Prostate gland (tissue), 2 donors: Measurements from ENCODE around the gene NCOA3.

Experiments used
- POLR2A ChIP-seq: fragments of 450-650 bp; IDR thresholded peaks from one replicate; pipeline ENCODE4 v1.6.1; 2016; ENCODE audit warnings: antibody characterized with exemption, mild to moderate bottlenecking
- POLR2AphosphoS5 ChIP-seq: sonication (generic); formaldehyde crosslinking; IDR thresholded peaks from one replicate; pipeline ENCODE4 v1.6.1; 2017; ENCODE audit warnings: antibody characterized with exemption
- TF ChIP-seq, protein P1 (sequence below), 4 experiments: fragments of 200-600 bp in 2 of 4; fragments of 450-650 bp in 2 of 4; sonication (generic) in 2 of 4; IDR thresholded peaks; 1 replicate in 3 of 4; 2 replicates in 1 of 4; pipeline ENCODE4 v1.5.1; 2016 to 2019; ENCODE audit warnings: antibody characterized with exemption in 4 of 4, mild to moderate bottlenecking in 2 of 4, moderate library complexity in 2 of 4

DNA sequence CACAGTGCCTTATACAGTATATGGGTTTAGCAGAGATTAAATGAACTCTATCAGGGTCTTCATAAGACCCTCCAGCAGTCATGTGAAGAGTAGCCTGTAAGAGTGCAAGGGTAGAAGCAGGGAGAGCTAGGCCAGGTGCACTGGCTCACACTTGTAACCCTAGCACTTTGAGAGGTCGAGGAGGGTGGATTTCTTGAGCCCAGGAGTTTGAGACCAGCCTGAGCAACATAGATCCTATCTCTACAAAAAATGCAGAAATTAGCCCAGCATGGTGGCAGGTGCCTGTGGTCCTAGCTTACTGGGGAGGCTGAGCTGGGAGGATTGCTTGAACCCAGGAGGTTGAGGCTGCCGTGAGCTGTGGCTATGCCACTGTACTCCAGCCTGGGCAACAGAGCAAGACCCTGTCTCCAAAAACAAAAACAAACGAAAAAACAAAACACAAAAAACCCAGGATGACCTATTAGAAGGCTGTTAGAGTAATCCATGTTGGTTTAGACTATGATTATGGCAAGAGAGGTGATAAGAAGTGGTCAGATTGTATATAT lies 31.9 kb downstream of the NCOA3 start:
- TF ChIP-seq, protein P1, sequence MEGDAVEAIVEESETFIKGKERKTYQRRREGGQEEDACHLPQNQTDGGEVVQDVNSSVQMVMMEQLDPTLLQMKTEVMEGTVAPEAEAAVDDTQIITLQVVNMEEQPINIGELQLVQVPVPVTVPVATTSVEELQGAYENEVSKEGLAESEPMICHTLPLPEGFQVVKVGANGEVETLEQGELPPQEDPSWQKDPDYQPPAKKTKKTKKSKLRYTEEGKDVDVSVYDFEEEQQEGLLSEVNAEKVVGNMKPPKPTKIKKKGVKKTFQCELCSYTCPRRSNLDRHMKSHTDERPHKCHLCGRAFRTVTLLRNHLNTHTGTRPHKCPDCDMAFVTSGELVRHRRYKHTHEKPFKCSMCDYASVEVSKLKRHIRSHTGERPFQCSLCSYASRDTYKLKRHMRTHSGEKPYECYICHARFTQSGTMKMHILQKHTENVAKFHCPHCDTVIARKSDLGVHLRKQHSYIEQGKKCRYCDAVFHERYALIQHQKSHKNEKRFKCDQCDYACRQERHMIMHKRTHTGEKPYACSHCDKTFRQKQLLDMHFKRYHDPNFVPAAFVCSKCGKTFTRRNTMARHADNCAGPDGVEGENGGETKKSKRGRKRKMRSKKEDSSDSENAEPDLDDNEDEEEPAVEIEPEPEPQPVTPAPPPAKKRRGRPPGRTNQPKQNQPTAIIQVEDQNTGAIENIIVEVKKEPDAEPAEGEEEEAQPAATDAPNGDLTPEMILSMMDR (IDR thresholded peaks at IDR 0.05) = no peak
- no peak for TF ChIP-seq POLR2AphosphoS5
- TF ChIP-seq POLR2A = no peak
